Activated T-cell treated with anti-CD3 and anti-CD28 coated beads for 4 hours (primary cell): ENCODE measurements around the gene CLEC20A.

Experiments
- DNase-seq: peaks from one replicate; pipeline ENCODE4 v3.0.0-alpha.2; 2020

CLEC20A gene

GRCh38 chr1:178496410-178497135, at the start of gene CLEC20A:
CLEC20A (minus strand) TSS chr1:178496964; CDS start chr1:178496939, 25 bp downstream.
- no peak for DNase-seq

GRCh38 chr1:178544531-178544930, 47.8 kb upstream of the CLEC20A start:
- DNase-seq = no peak

GRCh38 chr1:178543290-178543607, 46.5 kb upstream of the CLEC20A start:
- no peak for DNase-seq

GRCh38 chr1:178542554-178543289, 46.0 kb upstream of the CLEC20A start:
- DNase-seq = peak; percentile 82

GRCh38 chr1:178541829-178542553, 45.2 kb upstream of the CLEC20A start:
- DNase-seq = no peak

GRCh38 chr1:178541379-178541778, 44.6 kb upstream of the CLEC20A start:
- no peak for DNase-seq

GRCh38 chr1:178540646-178541045, 43.9 kb upstream of the CLEC20A start:
- no peak for DNase-seq

GRCh38 chr1:178540204-178540603, 43.4 kb upstream of the CLEC20A start:
- no peak for DNase-seq

GRCh38 chr1:178539291-178539690, 42.5 kb upstream of the CLEC20A start:
- DNase-seq = no peak

- no peak for DNase-seq
These were observed 41.6 kb upstream of the CLEC20A start for GRCh38 chr1:178538192-178538916.

- no peak for DNase-seq
These were observed 40.8 kb upstream of the CLEC20A start for GRCh38 chr1:178537382-178538090.

- DNase-seq = no peak
These were observed 40.1 kb upstream of the CLEC20A start for GRCh38 chr1:178536844-178537371.

GRCh38 chr1:178536329-178536728, 39.6 kb upstream of the CLEC20A start:
- no peak for DNase-seq

GRCh38 chr1:178534137-178534868, 37.5 kb upstream of the CLEC20A start:
- no peak for DNase-seq

GRCh38 chr1:178533121-178533946, 36.6 kb upstream of the CLEC20A start:
- no peak for DNase-seq

GRCh38 chr1:178532392-178532791, 35.6 kb upstream of the CLEC20A start:
- DNase-seq = peak; percentile 57

GRCh38 chr1:178531887-178532286, 35.1 kb upstream of the CLEC20A start:
- no peak for DNase-seq

GRCh38 chr1:178530502-178530901, 33.7 kb upstream of the CLEC20A start:
- DNase-seq = no peak

- DNase-seq = no peak
These were observed 33.3 kb upstream of the CLEC20A start for GRCh38 chr1:178530037-178530402.

GRCh38 chr1:178529364-178530036, 32.7 kb upstream of the CLEC20A start:
- no peak for DNase-seq
